Skeletal muscle cell (primary cell): ENCODE measurements around the gene RMND1.
"Not testable (repeated sequence)": the region's sequence is repeated elsewhere in the genome, so short reads cannot be mapped to it uniquely, and the experiment has no call there.

ENCODE experiments used
- DNase-seq: peaks from one replicate; pipeline ENCODE4 v3.0.0-alpha.2; 2010; ENCODE audit warnings: low read depth
- H3K4me3 ChIP-seq: 2 replicates; pipeline ENCODE4 v1.5.1; 2011; ENCODE audit warnings: low read depth, mild to moderate bottlenecking, control low read depth, low read length, moderate library complexity

RMND1 gene

DNA sequence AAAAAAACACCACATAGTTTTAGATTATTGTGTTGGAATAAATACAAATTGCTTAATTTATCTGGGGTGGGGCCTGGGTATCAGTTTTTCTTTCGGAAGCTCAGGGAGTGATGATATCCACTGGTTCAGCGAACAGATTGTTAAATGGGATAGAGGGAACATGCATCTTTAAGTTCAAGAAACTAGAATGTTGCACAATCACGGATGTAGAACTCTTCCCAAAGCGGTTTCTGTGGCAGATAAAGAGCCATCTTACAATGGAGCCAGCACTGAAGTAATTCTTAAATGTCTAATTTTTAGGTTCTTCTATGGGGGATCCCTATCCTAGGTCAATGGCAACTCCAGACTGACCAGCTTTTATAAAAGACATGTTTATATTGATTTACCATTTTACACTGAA is 9.7 kb upstream of the RMND1 start:
- no peak for DNase-seq
- no peak overlapping the region for H3K4me3 ChIP-seq

DNA sequence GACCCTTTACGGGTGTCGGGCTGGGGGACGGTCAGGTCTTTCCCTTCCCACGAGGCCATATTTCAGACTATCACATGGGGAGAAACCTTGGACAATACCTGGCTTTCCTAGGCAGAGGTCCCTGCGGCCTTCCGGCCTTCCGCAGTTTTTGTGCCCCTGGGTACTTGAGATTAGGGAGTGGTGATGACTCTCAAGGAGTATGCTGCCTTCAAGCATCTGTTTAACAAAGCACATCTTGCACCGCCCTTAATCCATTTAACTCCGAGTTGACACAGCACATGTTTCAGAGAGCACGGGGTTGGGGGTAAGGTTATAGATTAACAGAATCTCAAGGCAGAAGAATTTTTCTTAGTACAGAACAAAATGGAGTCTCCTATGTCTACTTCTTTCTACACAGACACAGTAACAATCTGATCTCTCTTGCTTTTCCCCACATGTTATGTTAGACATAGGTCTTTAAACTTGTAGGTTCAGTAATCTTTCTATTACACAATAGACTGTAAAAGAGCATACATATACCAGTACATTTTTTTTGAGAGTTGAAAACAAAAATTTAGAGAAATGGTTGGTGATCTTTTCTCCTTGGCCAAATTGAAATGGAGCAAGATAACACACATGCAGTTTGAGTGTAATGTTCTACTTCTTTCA is 3.9 kb upstream of the RMND1 start:
- DNase-seq, H3K4me3 ChIP-seq: not testable (repeated sequence)

DNA sequence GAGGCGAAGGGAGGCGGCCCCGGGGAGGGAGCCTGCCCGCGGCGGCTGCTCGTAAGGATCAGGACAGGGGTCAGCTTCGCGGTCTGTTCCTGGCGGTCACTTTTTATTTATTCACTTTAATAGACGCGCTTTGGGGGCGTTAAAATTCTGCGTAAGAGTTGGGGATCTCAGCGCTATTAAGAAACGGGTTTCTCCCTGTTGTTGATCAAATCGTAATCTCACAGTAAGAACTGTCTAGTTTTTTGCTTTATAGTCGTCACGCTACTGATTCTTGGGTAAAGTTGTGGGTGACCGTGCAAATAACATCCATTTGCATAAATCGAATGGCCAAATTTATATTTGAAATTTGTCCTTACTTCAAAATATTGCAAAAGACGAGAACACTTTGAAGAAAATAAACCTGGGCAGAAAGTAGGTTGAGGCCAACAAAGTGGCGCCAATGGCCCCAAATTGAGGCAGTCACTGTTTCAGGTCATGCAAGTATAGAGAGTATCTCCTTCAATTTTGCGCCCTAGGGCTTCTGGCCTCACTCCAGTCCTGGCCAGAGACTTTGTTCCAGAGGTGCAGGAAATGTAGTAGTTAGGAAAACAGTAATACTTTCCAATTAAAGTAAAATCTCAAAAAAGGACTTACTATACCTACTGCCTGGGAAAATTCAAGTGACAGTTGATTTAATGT is 963 bp upstream of the RMND1 start:
- peak overlapping the region; percentile 86 for H3K4me3 ChIP-seq
- no peak for DNase-seq

DNA sequence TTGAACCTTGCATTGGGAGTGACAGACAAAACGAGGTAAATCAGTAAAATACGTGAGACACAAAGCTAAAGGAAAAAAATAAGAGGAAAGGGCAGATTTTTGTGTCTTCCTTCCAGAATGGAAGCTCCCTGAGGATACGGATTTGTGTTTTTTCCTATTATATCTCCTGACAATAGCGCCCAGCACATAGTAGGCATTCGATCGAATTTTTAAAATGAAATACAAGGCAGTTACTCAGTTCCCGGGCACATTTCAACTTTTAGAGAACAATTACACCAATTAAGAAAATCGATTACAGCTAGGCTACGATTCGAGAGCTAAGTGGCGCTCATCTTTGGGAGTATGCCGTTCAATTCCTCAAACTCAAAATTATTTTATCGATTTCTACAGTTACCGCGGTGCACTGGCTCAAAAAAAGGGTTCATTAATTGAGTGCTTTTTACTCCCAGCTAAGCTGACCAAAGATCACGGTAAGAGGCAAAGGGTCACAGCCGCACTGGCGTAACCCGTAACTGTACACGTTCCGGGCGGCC is 443 bp downstream of the RMND1 start:
- peak overlapping the region; percentile 86 for H3K4me3 ChIP-seq
- no peak for DNase-seq

DNA sequence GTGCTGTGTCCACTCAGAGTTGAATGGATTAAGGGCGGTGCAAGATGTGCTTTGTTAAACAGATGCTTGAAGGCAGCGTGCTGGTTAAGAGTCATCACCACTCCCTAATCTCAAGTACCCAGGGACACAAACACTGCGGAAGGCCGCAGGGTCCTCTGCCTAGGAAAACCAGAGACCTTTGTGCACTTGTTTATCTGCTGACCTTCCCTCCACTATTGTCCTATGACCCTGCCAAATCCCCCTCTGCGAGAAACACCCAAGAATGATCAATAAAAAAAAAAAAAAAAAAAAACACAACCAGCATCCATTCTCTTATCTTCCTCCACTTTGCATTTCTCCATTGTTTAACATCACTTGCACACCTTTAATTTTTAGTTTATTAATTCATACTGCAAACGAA is 998 bp downstream of the RMND1 start:
- peak overlapping the region; percentile 86 for H3K4me3 ChIP-seq
- not testable (repeated sequence) for DNase-seq

DNA sequence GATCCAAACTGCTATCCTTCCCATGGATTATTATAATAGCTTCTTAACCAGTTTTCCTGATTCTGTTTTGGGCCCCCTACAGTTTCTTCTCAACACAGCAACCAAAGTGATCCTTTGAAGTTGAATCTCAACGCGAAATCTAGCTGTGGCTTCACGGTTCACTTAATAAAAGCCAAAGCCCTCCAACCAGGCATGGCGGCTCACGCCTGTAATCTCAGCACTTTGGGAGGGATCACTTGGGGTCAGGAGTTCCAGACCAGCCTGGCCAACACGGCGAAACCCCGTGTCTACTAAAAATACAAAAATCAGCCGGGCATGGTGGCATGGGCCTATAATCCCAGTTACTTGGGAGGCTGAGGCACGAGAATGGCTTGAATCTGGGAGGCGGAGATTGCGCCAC is 3.3 kb downstream of the RMND1 start:
- no peak overlapping the region for H3K4me3 ChIP-seq
- DNase-seq, result no peak

DNA sequence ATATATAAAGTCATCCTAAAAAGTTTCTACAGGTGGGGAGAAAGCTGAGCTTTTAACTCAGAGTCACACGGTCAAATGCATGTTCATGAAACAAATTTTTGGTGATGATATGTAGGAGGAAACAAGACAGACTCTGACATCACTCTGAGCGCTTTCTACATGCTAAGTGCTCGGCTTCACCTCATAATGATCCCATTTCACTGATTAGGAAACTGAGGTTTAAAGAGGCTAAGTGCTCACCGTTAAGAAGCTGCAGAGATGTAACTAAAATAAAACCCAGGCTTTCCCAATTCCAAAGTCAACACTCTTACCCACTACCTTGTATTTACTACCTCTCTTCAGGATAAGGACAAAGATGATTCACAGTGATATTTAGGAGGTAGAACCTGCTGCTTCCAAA is 4.7 kb downstream of the RMND1 start:
- DNase-seq, result no peak
- no peak overlapping the region for H3K4me3 ChIP-seq

DNA sequence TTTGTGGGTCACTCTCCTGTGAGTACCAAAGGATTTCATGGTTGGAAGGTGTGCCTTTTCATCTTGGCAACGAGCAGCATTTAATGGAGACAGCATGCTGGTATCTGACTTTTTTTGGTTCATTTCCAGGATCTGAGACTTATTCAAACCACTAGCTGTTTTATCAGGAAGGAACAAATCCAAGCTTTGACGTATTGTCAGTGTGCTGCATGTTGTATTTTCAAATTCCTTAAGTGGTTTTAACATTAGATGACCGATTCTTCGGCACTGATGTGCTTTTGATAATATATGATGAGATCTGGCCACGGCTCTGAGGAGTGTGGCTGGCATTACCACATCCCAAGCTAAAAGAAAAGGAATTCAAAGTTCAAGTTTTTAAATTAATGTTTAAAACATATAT is 6.4 kb downstream of the RMND1 start:
- H3K4me3 ChIP-seq, result no peak overlapping the region
- DNase-seq, result peak; percentile 46

DNA sequence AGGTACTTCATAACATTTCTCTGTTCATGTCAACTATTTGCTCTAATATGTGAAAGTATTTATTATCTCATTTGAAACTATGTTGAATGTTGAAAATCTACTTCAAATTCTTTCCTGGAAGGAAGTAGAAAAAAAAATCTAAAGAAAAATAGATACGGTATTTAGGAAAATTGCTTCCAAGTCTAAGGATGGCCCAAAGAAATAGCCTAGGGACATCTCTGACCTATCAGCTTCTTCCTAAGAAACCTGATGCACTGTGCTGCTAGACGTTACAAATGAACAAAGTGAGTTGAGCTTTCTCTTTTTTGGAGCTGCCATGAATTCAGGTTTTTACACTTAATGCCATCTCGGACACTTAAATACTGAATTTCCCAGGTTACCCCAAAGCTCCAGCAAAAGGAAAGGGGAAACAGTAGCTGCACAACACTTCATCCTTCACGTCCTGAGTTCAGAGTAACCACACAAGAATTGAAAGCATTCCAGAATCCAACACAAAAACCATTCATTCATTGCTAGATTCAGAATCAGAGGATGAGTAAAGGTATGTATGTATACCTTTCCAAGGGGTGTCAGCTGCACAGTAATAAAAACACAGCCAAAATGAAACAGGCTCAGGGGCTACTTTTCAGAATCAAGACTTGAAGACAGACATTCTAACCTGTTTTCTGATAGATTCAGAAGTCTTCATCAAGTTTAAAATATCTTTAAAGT is 7.9 kb downstream of the RMND1 start:
- DNase-seq, result no peak
- H3K4me3 ChIP-seq, result no peak overlapping the region

DNA sequence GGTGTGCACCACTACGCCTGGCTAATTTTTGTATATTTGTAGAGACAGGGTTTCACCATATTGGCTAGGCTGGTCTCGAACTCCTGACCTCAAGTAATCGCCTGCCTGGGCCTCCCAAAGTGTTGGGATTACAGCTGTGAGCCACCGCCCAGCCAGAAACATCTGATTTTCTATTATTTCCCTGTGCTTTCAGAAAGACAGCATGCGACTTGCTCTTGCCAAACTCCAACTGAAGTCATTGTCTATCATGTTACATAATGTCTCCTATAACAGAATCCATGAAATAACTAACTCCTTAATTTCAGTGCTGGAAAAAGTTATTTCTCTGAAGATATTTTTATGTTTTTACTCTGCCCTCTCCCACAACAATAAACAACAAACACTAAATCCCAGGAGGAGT is 8.5 kb downstream of the RMND1 start:
- no peak overlapping the region for H3K4me3 ChIP-seq
- no peak for DNase-seq

DNA sequence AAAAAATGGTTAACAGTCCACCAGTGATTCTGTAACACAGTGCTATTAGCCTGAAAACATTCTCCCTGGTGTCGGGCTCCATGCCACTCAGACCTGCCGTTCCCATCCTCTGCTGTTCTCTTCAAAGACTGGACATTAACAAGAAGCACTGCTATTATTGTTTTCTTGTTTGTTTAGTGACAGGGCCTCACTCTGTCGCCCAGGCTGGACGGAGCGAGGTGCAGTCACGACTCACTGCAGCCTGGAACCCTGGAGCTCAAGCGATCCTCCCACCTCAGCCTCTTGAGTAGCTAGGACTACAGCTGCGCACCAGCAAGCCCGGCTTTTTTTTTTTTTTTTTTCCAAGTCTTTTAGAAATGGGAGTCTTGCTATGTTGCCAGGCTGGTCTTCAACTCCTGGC is 9.6 kb downstream of the RMND1 start:
- no peak overlapping the region for H3K4me3 ChIP-seq
- DNase-seq, result no peak

DNA sequence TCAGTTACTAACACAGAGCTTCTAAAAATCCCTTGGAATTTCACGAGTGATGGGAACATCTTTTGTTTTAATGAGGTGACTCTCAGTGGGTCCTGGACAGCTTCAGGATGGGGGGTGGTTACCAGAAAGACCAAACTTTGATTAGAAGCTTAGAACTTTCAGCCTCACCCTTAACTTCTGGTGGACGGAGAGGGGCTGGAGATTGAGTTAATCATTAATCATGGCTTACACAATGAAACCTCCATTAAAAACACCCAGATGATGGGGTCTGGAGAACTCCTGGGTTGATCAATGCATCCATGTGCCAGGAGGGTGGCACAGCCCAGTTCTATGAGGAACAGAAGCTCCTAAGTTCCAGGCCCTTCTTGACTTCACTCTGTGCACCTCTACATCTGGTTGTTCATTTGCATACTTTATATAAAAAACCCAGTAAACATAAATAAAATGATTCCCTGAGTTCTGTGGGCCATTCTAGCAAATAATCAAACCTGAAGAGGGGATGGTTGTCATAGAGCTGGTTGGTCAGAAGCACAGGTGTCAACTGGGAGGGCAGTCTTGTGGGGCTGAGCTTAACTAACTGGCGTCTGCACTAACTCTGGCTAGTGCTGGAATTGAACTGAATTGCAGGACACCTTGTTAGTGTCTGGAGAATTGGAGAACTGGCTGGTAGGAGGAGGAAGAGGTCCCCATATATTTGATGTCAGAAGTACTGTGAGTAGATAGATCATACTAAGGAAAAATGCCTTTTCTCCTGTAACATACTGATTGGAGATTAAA is 10.3 kb downstream of the RMND1 start:
- H3K4me3 ChIP-seq, result no peak overlapping the region
- DNase-seq, result no peak

DNA sequence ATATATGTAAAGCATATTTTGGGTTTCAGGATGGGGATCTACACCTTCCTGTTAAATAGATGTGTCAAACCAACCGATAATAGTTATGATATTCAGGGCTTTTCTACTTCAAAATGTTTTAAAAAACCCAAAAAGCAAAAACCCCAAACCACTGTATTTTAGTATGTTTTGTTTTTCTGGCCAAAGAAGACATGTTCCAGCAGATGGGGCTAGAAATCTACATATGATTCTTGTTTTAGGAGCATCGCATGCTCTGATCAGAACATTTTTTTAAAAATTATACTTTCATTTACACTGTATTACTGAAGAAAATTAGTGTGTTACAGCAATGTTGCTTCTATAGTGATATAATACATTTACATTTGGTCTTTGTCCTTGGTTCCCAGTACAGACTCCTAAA is 11.0 kb downstream of the RMND1 start:
- no peak overlapping the region for H3K4me3 ChIP-seq
- DNase-seq, result no peak

DNA sequence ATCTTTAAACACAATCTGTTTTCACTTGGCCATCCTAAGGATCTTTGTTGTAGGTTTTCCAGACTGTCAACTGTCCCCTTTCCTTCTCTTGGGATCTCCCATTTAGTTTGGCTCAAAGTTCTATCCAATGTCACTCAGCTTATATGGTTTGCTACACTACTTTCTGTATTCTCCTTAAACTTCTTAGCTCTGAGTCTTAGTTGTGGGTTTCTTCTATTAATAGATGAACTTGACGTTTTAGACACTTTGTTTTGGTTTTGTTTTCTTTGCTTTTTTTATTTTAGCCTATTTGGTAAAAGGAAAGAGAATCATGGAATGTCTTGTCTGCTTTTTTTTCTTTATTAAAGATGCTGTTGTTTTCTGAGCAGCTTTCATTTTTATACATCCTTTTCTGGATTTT is 11.4 kb downstream of the RMND1 start:
- no peak for DNase-seq
- H3K4me3 ChIP-seq, result no peak overlapping the region

DNA sequence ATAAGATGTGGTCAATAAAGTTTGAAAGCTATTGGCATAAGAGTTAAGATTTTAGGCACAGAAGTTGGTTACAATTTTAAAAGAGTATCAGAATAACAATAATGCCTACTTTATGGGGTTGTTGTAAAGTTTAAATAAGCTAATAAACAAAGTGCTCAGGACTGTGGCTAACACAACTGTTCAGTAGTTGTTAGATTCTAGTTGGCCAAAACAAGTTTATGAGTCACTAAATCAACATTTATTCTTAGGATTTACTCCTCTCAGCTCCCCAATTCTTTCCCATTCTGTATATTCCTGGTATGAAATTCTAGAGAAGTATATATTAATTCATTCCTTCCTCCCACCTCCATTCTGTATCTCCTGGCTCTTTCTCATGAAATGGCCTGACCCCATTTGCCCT is 14.5 kb downstream of the RMND1 start:
- H3K4me3 ChIP-seq, result no peak overlapping the region
- no peak for DNase-seq

DNA sequence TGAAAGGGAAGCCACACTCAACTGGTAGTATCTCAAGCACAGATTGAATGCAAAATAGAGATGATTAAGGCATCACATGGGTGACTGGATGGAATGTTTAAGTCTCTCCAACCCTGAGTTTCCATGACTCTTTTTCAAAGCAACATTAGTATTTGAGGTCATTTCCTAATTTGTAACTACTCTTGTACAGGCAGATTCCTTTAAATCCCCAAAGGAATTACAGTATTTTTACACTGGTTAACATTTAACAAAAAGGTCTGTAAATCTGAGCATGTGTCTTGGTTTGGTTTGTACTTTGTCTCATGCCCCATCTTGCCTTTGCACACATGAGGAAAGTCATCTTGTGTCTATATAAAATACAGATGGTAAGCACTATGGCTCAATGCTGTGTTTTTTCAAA is 15.1 kb downstream of the RMND1 start:
- DNase-seq, result peak; percentile 79
- H3K4me3 ChIP-seq, result no peak overlapping the region

DNA sequence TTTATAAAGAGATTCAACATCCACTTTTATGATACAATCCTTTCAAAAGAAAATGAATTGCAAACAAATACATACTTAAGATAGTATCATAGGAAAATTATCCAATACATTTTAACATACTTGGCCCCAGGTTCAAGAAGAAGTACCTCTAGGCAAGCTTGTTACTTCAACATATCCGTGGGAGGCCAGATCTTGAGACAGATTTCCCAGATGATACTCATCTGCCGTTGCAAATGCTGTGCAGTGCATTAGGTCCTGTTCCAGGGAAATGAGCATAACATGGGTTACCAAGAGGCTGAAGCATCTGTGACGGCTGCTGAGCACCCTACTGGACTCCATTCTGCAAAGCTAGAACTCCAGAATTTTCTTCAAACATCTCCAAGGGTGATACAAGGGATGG is 15.6 kb downstream of the RMND1 start:
- no peak for DNase-seq
- no peak overlapping the region for H3K4me3 ChIP-seq

DNA sequence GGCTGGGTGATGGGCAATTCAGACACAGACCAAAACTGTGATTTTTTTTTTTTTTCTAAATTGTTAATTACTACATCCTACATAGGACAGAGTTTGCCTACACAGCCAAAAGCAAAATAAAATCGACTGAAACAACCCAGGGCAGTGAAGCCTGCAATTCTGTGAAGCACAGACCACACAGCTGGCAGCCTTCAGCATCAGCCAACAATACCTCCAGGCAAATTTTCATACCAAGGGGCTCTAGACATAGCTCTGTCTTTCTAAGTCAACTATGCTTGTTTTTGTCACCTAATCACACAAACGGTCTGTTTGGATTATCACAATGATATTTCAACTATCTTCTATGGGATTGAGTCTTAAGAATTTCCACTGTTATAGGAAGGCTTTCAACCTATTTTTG is 17.6 kb downstream of the RMND1 start:
- H3K4me3 ChIP-seq, result no peak overlapping the region
- DNase-seq, result no peak

DNA sequence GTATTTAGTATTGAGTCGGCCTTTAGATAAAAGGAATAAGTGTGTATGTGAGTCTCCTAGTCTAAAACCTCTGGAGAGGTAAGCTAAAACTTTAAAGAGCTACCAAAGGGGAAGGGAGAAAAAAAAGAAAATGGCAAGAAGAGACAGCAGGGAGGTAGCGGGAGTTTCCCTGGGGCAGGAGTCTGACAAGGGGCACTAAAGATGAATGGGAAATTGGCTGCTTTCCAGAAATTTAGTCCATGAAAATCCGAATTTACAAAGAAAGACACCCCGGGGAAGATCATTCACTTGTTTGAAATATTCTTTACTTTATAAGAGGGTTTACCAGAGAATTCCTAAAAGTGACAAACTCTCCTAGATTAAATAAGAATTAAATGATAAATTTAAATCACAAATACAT is 19.3 kb downstream of the RMND1 start:
- no peak for DNase-seq
- H3K4me3 ChIP-seq, result no peak overlapping the region

DNA sequence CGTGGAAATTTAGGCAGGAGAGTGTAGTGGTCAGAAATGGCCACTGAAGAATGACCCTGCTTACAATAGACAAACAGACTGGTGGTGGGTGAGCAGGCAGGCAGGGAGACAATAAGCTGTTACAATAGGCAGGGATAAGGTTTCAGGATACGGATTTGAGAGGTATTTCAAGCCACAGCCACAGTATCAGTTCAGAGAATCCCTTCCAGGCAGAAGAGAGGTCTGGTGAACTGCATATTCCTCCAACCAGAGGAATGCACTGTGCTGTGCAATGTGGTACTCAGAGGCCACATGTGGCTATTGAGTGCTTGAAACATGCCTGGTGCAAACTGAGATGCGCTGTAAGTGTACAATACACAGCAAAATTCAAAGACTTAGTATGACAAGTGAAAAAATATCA is 20.6 kb downstream of the RMND1 start:
- H3K4me3 ChIP-seq, result no peak overlapping the region
- DNase-seq, result no peak
